Left ventricle myocardium inferior (tissue), 1 donor: ENCODE data around the gene ABCA3. TPM values are rescaled to one million over a fixed set of nuclear protein-coding genes. Genes with fewer than 3 reads are reported as not detected.
"Not testable (repeated sequence)": the region's sequence is repeated elsewhere in the genome, so short reads cannot be mapped to it uniquely, and the experiment has no call there.

Experiments used
- DNase-seq: peaks from one replicate; pipeline ENCODE4 v3.0.0-alpha.2; 2020
- H3K27ac ChIP-seq: fragments of 200-600 bp; replicated peaks from 2 replicates; pipeline ENCODE4 v1.8.0; 2021
- H3K27me3 ChIP-seq: fragments of 200-600 bp; 2 replicates; pipeline ENCODE4 v1.8.0; 2021; ENCODE audit warnings: low read depth
- H3K36me3 ChIP-seq: fragments of 200-600 bp; 2 replicates; pipeline ENCODE4 v1.8.0; 2021
- H3K4me1 ChIP-seq: fragments of 200-600 bp; 2 replicates; pipeline ENCODE4 v1.8.0; 2021
- H3K4me3 ChIP-seq: fragments of 200-600 bp; 2 replicates; pipeline ENCODE4 v1.8.0; 2021; ENCODE audit warnings: mild to moderate bottlenecking, moderate library complexity
- H3K9me3 ChIP-seq: fragments of 200-600 bp; replicated peaks from 2 replicates; pipeline ENCODE4 v1.8.0; 2021
- CTCF ChIP-seq: fragments of 200-600 bp; IDR thresholded peaks from 2 replicates; pipeline ENCODE4 v1.8.0; 2021; ENCODE audit warnings: antibody characterized with exemption, mild to moderate bottlenecking, borderline replicate concordance
- intact Hi-C: fragments of 100-400 bp; cut with micrococcal nuclease; formaldehyde crosslinking; loops from one replicate; pipeline ENCODE4 v1.11.0; 2022
- total RNA-seq: library from RNA; stranded (reverse); fragmentation: NEBNext Ultra II Directional; extraction: Animal tissue kit (Norgen Biotek cat#: 25700); gene quantifications from one replicate; pipeline ENCODE4 v1.2.1, GENCODE V29; 2021
- donor health status: DM: no; HTN: yes; CAD: no; lungs with severe emphysema.

ABCA3 gene
- total RNA-seq, 1 donor from 2014 or later, result 6.9 TPM

DNA sequence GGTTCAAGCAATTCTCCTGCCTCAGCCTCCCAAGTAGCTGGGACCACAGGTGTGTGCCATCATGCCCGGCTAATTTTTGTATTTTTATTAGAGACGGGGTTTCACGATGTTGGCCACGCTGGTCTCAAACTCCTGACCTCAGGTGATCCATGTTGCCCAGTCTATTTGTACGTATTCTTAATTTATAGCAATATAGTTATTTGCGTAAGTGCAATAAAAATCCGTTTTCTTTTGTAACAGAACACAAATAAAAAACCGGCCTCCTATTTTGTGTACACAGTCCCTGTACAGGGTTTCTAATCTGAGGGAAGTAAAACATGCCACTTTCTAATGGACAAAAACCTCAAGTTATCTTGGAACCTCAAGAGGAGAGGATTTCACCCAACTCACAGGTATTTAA, 80.3 kb downstream of the ABCA3 start:
- no peak for TF ChIP-seq CTCF

DNA sequence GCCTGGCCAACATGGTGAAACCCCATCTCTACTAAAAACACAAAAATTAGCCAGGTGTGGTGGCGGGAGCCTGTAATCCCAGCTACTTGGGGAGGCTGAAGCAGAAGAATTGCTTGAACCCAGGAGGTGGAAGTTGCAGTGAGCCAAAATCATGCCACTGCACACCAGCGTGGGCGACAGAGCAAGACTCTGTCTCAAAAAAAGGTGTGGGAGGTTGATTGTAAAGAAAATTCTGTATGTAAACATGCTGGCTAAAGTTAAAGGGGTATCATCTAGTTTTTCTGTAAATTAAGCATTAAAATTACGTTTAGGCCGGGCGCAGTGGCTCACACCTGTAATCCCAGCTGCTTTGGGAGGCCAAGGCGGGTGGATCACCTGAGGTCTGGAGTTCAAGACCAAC, 82.0 kb downstream of the ABCA3 start:
- not testable (repeated sequence) for H3K4me3 ChIP-seq, H3K27ac ChIP-seq, DNase-seq

More for the DNA sequence above, 80.3 kb downstream of the ABCA3 start:
- Histone ChIP-seq H3K9me3 (no peaks in the 10 kb centered on the region), H3K36me3 (peaks cover 91% of the 10 kb centered on the region), H3K27me3 (no peaks in the 10 kb centered on the region), H3K27ac (no peak overlapping the region), H3K4me3 (no peak overlapping the region), H3K4me1 (peaks cover 7% of the 10 kb centered on the region)
- DNase-seq, result no peak
- intact Hi-C loops, result no loop called here

GRCh38 chr16:2257726-2258125, 82.8 kb downstream of the ABCA3 start:
- Histone ChIP-seq H3K4me1 (no peaks in the 10 kb centered on the region), H3K36me3 (peaks cover 99% of the 10 kb centered on the region), H3K27ac (no peak overlapping the region), H3K27me3 (no peaks in the 10 kb centered on the region), H3K9me3 (no peaks in the 10 kb centered on the region), H3K4me3 (no peak overlapping the region)
- TF ChIP-seq CTCF, result no peak
- intact Hi-C loops, result no loop called here
- DNase-seq, result no peak

More for the DNA sequence above, 82.0 kb downstream of the ABCA3 start:
- H3K4me1 ChIP-seq, H3K9me3 ChIP-seq, H3K27me3 ChIP-seq, intact Hi-C loops: not testable (repeated sequence)
- H3K36me3 ChIP-seq, result peaks cover 99% of the 10 kb centered on the region

DNA sequence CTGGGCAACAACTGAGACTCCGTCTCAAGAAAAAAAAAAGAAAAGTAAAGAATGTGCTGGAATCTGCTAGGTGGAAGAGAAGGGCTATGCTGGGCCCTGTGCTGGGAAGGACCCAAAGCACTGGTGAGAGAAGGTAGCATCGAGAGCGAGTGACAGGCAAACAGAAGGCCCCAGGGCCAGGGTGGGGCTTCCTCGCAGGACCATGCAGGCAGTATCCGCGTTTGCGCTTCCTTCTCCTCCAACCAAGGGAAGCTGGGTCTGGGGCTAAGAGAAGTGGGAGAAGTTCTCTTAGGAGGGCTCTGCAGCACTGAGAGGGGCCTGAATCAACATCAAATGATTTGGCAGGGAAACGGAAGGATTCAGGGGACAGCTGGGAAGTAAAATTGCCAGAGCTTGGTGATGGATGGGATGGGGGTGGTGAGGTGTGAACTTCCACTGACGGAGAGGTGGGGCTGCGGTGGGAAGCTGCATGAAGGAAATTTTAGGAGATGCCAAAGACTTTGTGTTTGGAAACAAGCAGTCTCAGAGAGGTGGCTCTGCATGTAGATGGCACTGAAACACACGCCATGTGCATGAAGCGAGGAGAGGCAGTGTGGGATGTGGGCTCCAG, 83.9 kb downstream of the ABCA3 start:
- Histone ChIP-seq H3K36me3 (peaks cover 89% of the 10 kb centered on the region), H3K27me3 (no peaks in the 10 kb centered on the region), H3K4me3 (no peak overlapping the region), H3K27ac (no peak overlapping the region), H3K4me1 (peaks cover 8% of the 10 kb centered on the region), H3K9me3 (no peaks in the 10 kb centered on the region)
- no peak for TF ChIP-seq CTCF
- intact Hi-C loops, result no loop called here
- no peak for DNase-seq

DNA sequence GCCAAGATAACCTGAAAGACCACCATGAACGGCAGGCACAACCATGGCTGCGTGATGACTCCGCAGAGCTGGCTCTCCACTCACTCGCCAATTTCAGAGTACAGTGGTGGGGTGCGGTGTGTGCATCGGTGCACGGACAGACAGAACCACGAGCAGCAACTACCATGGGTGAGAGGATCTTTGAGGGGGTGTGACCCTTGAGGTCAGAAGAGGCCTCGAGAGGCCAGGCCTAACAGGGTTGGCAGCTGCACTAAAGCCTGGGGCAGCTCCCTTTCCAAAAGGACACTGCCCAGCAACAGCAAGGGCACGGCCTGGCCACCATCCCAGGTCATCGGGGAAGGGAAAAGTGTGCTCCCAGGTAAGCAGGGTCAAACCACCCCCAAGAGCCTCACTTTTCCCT, 87.2 kb downstream of the ABCA3 start:
- Histone ChIP-seq H3K4me3 (no peak overlapping the region), H3K9me3 (no peaks in the 10 kb centered on the region), H3K27ac (no peak overlapping the region), H3K4me1 (peaks cover 30% of the 10 kb centered on the region), H3K36me3 (peaks cover 66% of the 10 kb centered on the region), H3K27me3 (no peaks in the 10 kb centered on the region)
- no peak for DNase-seq
- TF ChIP-seq CTCF, result no peak
- intact Hi-C loops, result no loop called here

- no peak overlapping the region for H3K4me3 ChIP-seq
- no peak for DNase-seq
- intact Hi-C loops, result no loop called here
- peaks cover 63% of the 10 kb centered on the region for H3K36me3 ChIP-seq
- H3K4me1 ChIP-seq, result peaks cover 30% of the 10 kb centered on the region
- no peak for TF ChIP-seq CTCF
- peak overlapping the region; percentile 98 for H3K27ac ChIP-seq
- H3K9me3 ChIP-seq, result no peaks in the 10 kb centered on the region
- H3K27me3 ChIP-seq, result no peaks in the 10 kb centered on the region
These were observed 87.8 kb downstream of the ABCA3 start for GRCh38 chr16:2252806-2253148.
